Activated CD8-positive, alpha-beta memory T cell treated with anti-CD3 and anti-CD28 coated beads, Interleukin-2, amount 50 U/mL, for 1 hour (primary cell): ENCODE results near the gene PIMREG.

Experiments used
- DNase-seq: peaks from one replicate; pipeline ENCODE4 v3.0.0-alpha.2; 2020; ENCODE audit errors: extremely low read depth

PIMREG gene

GRCh38 chr17:6498901-6499540 lies 54.8 kb downstream of the PIMREG start:
- DNase-seq = no peak
